Endothelial cell of umbilical vein (primary cell): ENCODE measurements around the gene SLC22A23. TPM values are rescaled to one million over a fixed set of nuclear protein-coding genes. Genes with fewer than 3 reads are reported as not detected.

Source experiments
- BruUV-seq: library from RNA; stranded (reverse); fragments of 400-500 nt; replicated peaks from 2 replicates; lab custom pipeline; 2021; lab: Mats Ljungman, UMichigan
- CTCF ChIA-PET: fragments of 300-600, 350-600 bp; sonication (Branson Sonifier 250); formaldehyde crosslinking; loops from one replicate; lab custom pipeline; 2021; ENCODE audit warnings: antibody characterized with exemption, inconsistent platforms; lab: Charles Lee
- POLR2A ChIA-PET: fragments of 300-600, 350-600 bp; sonication (Branson Sonifier 250); formaldehyde crosslinking; loops from one replicate; lab custom pipeline; 2021; ENCODE audit warnings: antibody characterized with exemption, inconsistent platforms; lab: Charles Lee
- DNase-seq: peaks from one replicate; pipeline ENCODE4 v3.0.0-alpha.2; 2011; ENCODE audit warnings: low read depth, low spot score
- FAIRE-seq: peaks from 2 replicates; lab custom pipeline; 2011; peaks lifted over from hg19 to GRCh38; lab: Jason Lieb, UNC
- H2AFZ ChIP-seq: 2 replicates; pipeline ENCODE4 v1.6.0; 2012; ENCODE audit warnings: low read depth, low read length, control low read depth, inconsistent platforms
- H3K27ac ChIP-seq: 2 replicates; pipeline ENCODE4 v1.5.1; 2011; ENCODE audit warnings: low read depth, mild to moderate bottlenecking, control low read depth, low read length, moderate library complexity; ENCODE audit not compliant: insufficient read depth
- H3K27me3 ChIP-seq, 2 experiments: 2 replicates each; pipeline versions ENCODE4 v1.6.0 to v1.6.1; 2011; ENCODE audit warnings: low read length in 2 of 2, mixed read lengths in 1 of 2; ENCODE audit not compliant: control insufficient read depth in 2 of 2, insufficient read depth in 2 of 2
- H3K36me3 ChIP-seq, 2 experiments: 2 replicates in 1 of 2; 3 replicates in 1 of 2; pipeline ENCODE4 v1.5.1; 2011; ENCODE audit warnings: low read length in 2 of 2, mild to moderate bottlenecking in 1 of 2, moderate library complexity in 1 of 2; ENCODE audit not compliant: control insufficient read depth in 2 of 2, insufficient read depth in 2 of 2; ENCODE audit errors: extremely low read depth in 1 of 2
- H3K4me1 ChIP-seq: 3 replicates; pipeline ENCODE4 v1.5.1; 2011; ENCODE audit warnings: mild to moderate bottlenecking, low read length; ENCODE audit not compliant: control insufficient read depth, insufficient read depth; ENCODE audit errors: extremely low read depth
- H3K4me2 ChIP-seq: 2 replicates; pipeline ENCODE4 v1.6.1; 2011; ENCODE audit warnings: low read length, control low read depth, mixed read lengths; ENCODE audit not compliant: insufficient read depth
- H3K4me3 ChIP-seq, 3 experiments: fragments of 200-600 bp in 1 of 3; sonication (generic), shearing (Covaris generic) in 1 of 3; replicated peaks in 1 of 3; 2 replicates each; pipeline ENCODE4 v1.5.1; 2011 to 2016; ENCODE audit warnings: control low read depth in 3 of 3, low read length in 3 of 3, mild to moderate bottlenecking in 2 of 3, inconsistent platforms in 1 of 3, low read depth in 1 of 3, moderate library complexity in 1 of 3; ENCODE audit not compliant: insufficient read depth in 1 of 3
- H3K79me2 ChIP-seq: 2 replicates; pipeline ENCODE4 v1.6.0; 2012; ENCODE audit warnings: low read length, inconsistent platforms; ENCODE audit not compliant: control insufficient read depth, insufficient read depth
- H3K9ac ChIP-seq: replicated peaks from 2 replicates; pipeline ENCODE3; 2011; ENCODE audit warnings: low read length, control low read depth; ENCODE audit not compliant: insufficient read depth; ENCODE audit errors: extremely low read depth
- H3K9me1 ChIP-seq: replicated peaks from 3 replicates; pipeline ENCODE4 v1.6.0; 2011; ENCODE audit warnings: mild to moderate bottlenecking, low read length; ENCODE audit not compliant: control insufficient read depth, insufficient read depth; ENCODE audit errors: extremely low read depth
- H3K9me3 ChIP-seq: replicated peaks from 2 replicates; pipeline ENCODE4 v1.5.1; 2012; ENCODE audit warnings: low read length, inconsistent platforms; ENCODE audit not compliant: control insufficient read depth, insufficient read depth
- H4K20me1 ChIP-seq: replicated peaks from 2 replicates; pipeline ENCODE3; 2011; ENCODE audit warnings: mild to moderate bottlenecking, low read length; ENCODE audit not compliant: control insufficient read depth, insufficient read depth; ENCODE audit errors: extremely low read depth
- EZH2 ChIP-seq: IDR thresholded peaks from 2 replicates; pipeline ENCODE4 v1.6.1; 2012; ENCODE audit warnings: borderline replicate concordance, low read depth, mild to moderate bottlenecking, moderate library complexity, low read length, inconsistent platforms; ENCODE audit not compliant: severe bottlenecking
- FOS ChIP-seq: IDR thresholded peaks from 2 replicates; pipeline ENCODE4 v1.6.1; 2011; ENCODE audit warnings: mild to moderate bottlenecking, low read length, moderate library complexity, borderline replicate concordance; ENCODE audit not compliant: insufficient read depth
- GATA2 ChIP-seq: IDR thresholded peaks from 2 replicates; pipeline ENCODE4 v1.7.0; 2011; ENCODE audit warnings: low read depth, mild to moderate bottlenecking, moderate library complexity, mixed read lengths, low read length; ENCODE audit not compliant: insufficient read length, insufficient read depth
- JUN ChIP-seq: IDR thresholded peaks from 2 replicates; pipeline ENCODE4 v1.6.1; 2011; ENCODE audit warnings: borderline replicate concordance, low read depth; ENCODE audit not compliant: insufficient read length, insufficient read depth
- MYC ChIP-seq: IDR thresholded peaks from one replicate; pipeline ENCODE4 v1.6.1; 2011; ENCODE audit warnings: mild to moderate bottlenecking, low read depth, low read length
- POLR2A ChIP-seq: IDR thresholded peaks from 2 replicates; pipeline ENCODE4 v1.6.1; 2012; ENCODE audit warnings: low read depth, mild to moderate bottlenecking, control low read depth, low read length
- POLR2AphosphoS5 ChIP-seq: IDR thresholded peaks from 2 replicates; pipeline ENCODE4 v1.6.1; 2012; ENCODE audit warnings: low read depth, mild to moderate bottlenecking, control low read depth, low read length, moderate library complexity; ENCODE audit not compliant: insufficient read depth
- dilution Hi-C: fragments of 300-500 bp; cut with MboI; formaldehyde crosslinking; loops from one replicate; pipeline ENCODE4 v1.15.0; 2019; ENCODE audit warnings: low sequenced_read_pairs; ENCODE audit not compliant: extremely low pct_ligation_motif_present
- intact Hi-C: fragments of 100-400 bp; cut with micrococcal nuclease; formaldehyde crosslinking; loops from one replicate; pipeline ENCODE4 v1.10.0; 2022
- polyA plus RNA-seq, 4 experiments: library from polyadenylated mRNA; depleted of rRNA in 3 of 4; stranded (reverse) in 3 of 4; unstranded in 1 of 4; fragments of >200 nt; gene quantifications; 2 replicates each; pipeline versions ENCODE4 v1.2.1 to v1.2.3, GENCODE V29; 2011 to 2012; ENCODE audit warnings: missing spikeins in 1 of 4
- total RNA-seq: library from RNA; stranded (reverse); gene quantifications from 2 replicates; pipeline ENCODE4 v1.2.3, GENCODE V29; 2021
- TF ChIP-seq, protein P1 (sequence below), 2 donors: IDR thresholded peaks; 1 replicate in 1 of 2; 2 replicates in 1 of 2; pipeline ENCODE4 v1.5.1; 2011; ENCODE audit warnings: low read length in 2 of 2, mild to moderate bottlenecking in 2 of 2, moderate library complexity in 2 of 2, control low read depth in 1 of 2, inconsistent platforms in 1 of 2, low read depth in 1 of 2; ENCODE audit not compliant: insufficient read depth in 1 of 2; ENCODE audit errors: extremely low read depth in 1 of 2
- TF ChIP-seq, protein P2 (sequence below): IDR thresholded peaks from 2 replicates; pipeline ENCODE4 v1.6.1; 2011; ENCODE audit not compliant: insufficient read depth, insufficient read length

SLC22A23 gene
- total and polyA plus RNA-seq, 2 donors (not counting 3 experiments of a cell fraction or from before 2014, with no cell fraction given) = 4.2 to 14.3 TPM

DNA sequence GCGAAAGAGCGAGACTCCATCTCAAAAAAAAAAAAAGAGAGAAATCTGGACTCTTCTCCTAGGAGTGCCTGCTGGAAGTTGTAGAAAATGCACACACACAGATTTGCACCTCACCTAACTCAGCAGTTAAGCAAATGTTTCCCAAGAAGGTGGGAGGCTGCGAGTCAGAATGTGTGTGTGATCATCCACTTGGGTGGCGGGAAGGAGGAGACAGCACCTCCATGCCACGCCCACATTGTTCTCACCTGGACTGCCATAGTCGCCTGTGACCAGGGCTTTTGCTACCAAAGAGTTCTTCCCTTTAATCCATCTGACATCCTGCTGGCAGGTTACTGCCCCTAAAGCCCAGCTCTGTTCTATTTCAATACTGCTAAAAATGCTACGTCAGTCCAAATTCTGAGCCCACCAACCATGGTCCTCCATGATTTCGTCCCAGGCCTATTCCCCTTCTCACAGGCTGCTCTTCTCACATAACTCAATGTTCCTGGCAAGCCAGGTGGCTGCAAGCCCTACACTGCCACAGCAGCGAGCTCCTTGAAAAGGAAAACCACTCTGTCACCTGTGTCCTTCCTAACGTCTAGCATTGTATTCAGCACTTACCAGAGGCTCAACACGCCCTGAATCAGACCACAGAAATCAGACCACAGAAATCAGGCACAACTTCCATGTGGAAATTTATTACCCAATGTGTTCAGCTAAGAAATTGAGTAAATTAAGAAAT is 120.6 kb downstream of the SLC22A23 start:
- H3K9me1 ChIP-seq = no peaks in the 10 kb centered on the region
- no peak overlapping the region for H2AFZ ChIP-seq
- BruUV-seq = no TSS peak
- no peaks in the 10 kb centered on the region for H3K36me3 ChIP-seq
- H3K79me2 ChIP-seq = no peaks in the 10 kb centered on the region
- FAIRE-seq (no peak), DNase-seq (no peak)
- no peak overlapping the region for H3K4me2 ChIP-seq
- TF ChIP-seq POLR2AphosphoS5 = no peak
- no peak for TF ChIP-seq POLR2A
- no peak for TF ChIP-seq FOS
- TF ChIP-seq, protein P1, sequence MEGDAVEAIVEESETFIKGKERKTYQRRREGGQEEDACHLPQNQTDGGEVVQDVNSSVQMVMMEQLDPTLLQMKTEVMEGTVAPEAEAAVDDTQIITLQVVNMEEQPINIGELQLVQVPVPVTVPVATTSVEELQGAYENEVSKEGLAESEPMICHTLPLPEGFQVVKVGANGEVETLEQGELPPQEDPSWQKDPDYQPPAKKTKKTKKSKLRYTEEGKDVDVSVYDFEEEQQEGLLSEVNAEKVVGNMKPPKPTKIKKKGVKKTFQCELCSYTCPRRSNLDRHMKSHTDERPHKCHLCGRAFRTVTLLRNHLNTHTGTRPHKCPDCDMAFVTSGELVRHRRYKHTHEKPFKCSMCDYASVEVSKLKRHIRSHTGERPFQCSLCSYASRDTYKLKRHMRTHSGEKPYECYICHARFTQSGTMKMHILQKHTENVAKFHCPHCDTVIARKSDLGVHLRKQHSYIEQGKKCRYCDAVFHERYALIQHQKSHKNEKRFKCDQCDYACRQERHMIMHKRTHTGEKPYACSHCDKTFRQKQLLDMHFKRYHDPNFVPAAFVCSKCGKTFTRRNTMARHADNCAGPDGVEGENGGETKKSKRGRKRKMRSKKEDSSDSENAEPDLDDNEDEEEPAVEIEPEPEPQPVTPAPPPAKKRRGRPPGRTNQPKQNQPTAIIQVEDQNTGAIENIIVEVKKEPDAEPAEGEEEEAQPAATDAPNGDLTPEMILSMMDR (IDR thresholded peaks at IDR 0.05; ENCODE audit: extremely low read depth in 1 of 2, insufficient read depth in 1 of 2, low read depth in 1 of 2, low read length in 2 of 2) = no peak
- TF ChIP-seq GATA2 = no peak
- TF ChIP-seq EZH2 = no peak
- TF ChIP-seq JUN = no peak
- TF ChIP-seq, protein P2, sequence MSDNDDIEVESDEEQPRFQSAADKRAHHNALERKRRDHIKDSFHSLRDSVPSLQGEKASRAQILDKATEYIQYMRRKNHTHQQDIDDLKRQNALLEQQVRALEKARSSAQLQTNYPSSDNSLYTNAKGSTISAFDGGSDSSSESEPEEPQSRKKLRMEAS = no peak
- TF ChIP-seq MYC = no peak
- intact Hi-C loops = no loop called here
- no peak overlapping the region for H3K27ac ChIP-seq
- dilution Hi-C loops = no loop called here
- POLR2A ChIA-PET = interaction anchor here (0.9 kb wide), 1 partner anchor 11 kb away, joined by 5 read pairs; no protein-coding TSS in a partner anchor
- no peak overlapping the region for H3K4me3 ChIP-seq
- peaks cover 8% of the 10 kb centered on the region for H3K4me1 ChIP-seq
- no peaks in the 10 kb centered on the region for H3K27me3 ChIP-seq
- no peaks in the 10 kb centered on the region for H3K9me3 ChIP-seq
- no peak overlapping the region for H3K9ac ChIP-seq
- H4K20me1 ChIP-seq = no peaks in the 10 kb centered on the region
- CTCF ChIA-PET = interaction anchor here (1.0 to 1.1 kb wide), 2 partner anchors 20 to 55 kb away, joined by 3 to 4 read pairs; no protein-coding TSS in a partner anchor
